ENCODE data around the gene PRAMEF8. TPM values are rescaled to one million over a fixed set of nuclear protein-coding genes. Genes with fewer than 3 reads are reported as not detected.
"Not testable (repeated sequence)": the region's sequence is repeated elsewhere in the genome, so short reads cannot be mapped to it uniquely, and the experiment has no call there.

Gene PRAMEF8
- total RNA-seq (ENCODE audit: unreplicated experiment), result not detected
- long read RNA-seq, result 0 reads

DNA sequence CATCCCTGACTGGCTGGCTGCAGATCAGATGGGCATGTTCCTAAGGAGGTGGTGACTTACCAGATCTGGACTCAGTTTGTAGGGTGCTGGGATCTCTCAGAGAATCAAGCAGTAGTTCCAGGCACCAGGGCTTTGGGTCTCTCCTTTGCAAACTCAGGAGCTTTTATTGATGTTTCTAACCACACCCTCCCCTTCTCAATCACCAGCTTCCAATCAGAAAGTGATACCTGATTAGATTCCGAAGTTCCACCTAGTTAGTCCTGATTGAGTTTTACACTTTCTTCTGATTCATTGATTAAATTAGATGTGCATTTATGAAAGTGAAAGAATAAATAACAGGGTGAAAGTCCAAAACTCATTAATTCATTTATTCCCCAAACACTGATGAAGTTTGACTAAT, at the start of gene PRAMEF8:
Gene PRAMEF8 (minus strand): TSS at position 101 of the 400 bp plus-strand sequence. CDS start 1,046 bp downstream, outside the sequence.
- not testable (repeated sequence) for H3K27me3 Mint-ChIP-seq (ENCODE audit: unreplicated experiment); H3K9me3 Mint-ChIP-seq (ENCODE audit: unreplicated experiment); H3K4me1 Mint-ChIP-seq (ENCODE audit: unreplicated experiment); H3K27ac Mint-ChIP-seq (ENCODE audit: unreplicated experiment); DNase-seq (ENCODE audit: low spot score); H3K4me3 Mint-ChIP-seq (ENCODE audit: unreplicated experiment); H3K36me3 Mint-ChIP-seq (ENCODE audit: low read depth, unreplicated experiment)

DNA sequence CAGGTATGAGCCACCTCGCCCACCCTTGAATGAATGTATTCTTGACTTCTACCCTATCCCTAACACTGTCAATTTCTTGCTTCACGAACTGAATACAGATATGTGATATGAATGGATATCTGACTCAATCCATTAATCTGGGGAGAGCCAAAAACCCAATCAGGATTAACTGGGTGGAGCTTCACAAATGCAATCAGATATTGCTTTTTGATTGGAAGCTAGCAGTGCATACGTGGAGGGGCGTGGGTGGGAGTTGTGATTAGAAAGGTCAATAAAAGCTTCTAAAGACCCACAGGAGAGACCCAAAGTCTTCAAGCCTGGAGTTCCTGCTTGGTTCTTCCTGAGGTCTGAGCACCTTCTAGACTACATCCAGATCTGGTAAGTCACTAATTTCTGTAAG, 30.3 kb upstream of the PRAMEF8 start, which contains the start of gene PRAMEF15:
Gene PRAMEF15 (plus strand): TSS at position 301 of the 400 bp plus-strand sequence. CDS start 2,827 bp downstream, outside the sequence.
- H3K36me3 Mint-ChIP-seq (ENCODE audit: low read depth, unreplicated experiment); H3K27me3 Mint-ChIP-seq (ENCODE audit: unreplicated experiment): not testable (repeated sequence)

DNA sequence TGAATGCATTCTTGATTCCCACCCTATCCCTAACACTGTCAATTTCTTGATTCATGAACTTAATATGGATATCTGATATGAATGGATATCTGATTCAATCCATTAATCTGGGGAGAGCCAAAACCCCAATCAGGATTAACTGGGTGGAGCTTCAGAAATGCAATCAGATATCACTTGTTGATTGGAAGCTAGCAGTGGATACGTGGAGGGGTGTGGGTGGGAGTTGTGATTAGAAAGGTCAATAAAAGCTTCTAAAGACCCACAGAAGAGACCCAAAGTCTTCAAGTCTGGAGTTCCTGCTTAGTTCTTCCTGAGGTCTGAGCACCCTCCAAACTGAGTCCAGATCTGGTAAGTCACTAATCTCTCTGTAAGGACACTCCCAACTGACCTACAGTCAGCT, 18.3 kb upstream of the PRAMEF8 start, which contains the start of gene PRAMEF33:
Gene PRAMEF33 (plus strand): TSS at position 301 of the 400 bp plus-strand sequence. CDS start 2,416 bp downstream, outside the sequence.
- DNase-seq (ENCODE audit: low spot score); H3K9me3 Mint-ChIP-seq (ENCODE audit: unreplicated experiment); H3K4me3 Mint-ChIP-seq (ENCODE audit: unreplicated experiment); H3K36me3 Mint-ChIP-seq (ENCODE audit: low read depth, unreplicated experiment); H3K27ac Mint-ChIP-seq (ENCODE audit: unreplicated experiment); H3K4me1 Mint-ChIP-seq (ENCODE audit: unreplicated experiment); H3K27me3 Mint-ChIP-seq (ENCODE audit: unreplicated experiment): not testable (repeated sequence)

More for the DNA sequence above, 30.3 kb upstream of the PRAMEF8 start, which contains the start of gene PRAMEF15:
- not testable (repeated sequence) for H3K27ac Mint-ChIP-seq (ENCODE audit: unreplicated experiment); DNase-seq (ENCODE audit: low spot score); H3K4me1 Mint-ChIP-seq (ENCODE audit: unreplicated experiment); H3K4me3 Mint-ChIP-seq (ENCODE audit: unreplicated experiment); H3K9me3 Mint-ChIP-seq (ENCODE audit: unreplicated experiment)

DNA sequence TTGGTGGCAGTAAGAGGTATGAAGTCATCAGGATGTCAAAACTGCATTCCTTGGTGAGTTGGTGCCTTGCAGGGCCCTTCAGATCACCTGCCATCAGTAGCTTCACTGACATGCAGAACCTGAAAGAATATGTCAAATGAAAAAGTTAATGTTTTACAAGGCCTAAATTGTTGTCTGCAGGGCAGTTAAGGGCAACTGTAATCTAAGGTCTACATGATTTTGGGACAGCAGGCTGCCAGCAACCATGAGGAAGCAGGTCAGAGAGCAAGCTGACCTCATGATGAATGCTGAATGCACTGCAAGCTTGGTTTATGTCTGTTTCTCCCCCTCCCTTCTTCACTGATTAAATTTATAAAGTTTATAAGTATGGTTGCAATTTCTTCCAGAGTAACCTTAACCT, 17.3 kb upstream of the PRAMEF8 start:
- H3K36me3 Mint-ChIP-seq (ENCODE audit: low read depth, unreplicated experiment); H3K27me3 Mint-ChIP-seq (ENCODE audit: unreplicated experiment); H3K27ac Mint-ChIP-seq (ENCODE audit: unreplicated experiment): not testable (repeated sequence)

DNA sequence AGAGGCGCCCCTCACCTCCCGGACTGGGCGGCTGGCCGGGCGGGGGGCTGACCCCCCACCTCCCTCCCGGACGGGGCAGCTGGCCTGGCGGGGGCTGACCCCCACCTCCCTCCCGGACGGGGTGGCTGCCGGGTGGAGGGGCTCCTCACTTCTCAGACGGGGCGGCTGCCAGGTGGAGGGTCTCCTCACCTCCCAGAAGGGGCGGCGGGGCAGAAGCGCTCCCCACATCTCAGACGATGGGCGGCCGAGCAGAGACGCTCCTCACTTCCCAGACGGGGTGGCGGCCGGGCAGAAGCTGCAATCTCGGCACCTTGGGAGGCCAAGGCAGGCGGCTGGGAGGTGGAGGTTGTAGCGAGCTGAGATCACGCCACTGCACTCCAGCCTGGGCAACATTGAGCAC, 13.8 kb upstream of the PRAMEF8 start:
- H3K36me3 Mint-ChIP-seq (ENCODE audit: low read depth, unreplicated experiment); H3K27ac Mint-ChIP-seq (ENCODE audit: unreplicated experiment); DNase-seq (ENCODE audit: low spot score); H3K27me3 Mint-ChIP-seq (ENCODE audit: unreplicated experiment); H3K4me3 Mint-ChIP-seq (ENCODE audit: unreplicated experiment); H3K9me3 Mint-ChIP-seq (ENCODE audit: unreplicated experiment); H3K4me1 Mint-ChIP-seq (ENCODE audit: unreplicated experiment): not testable (repeated sequence)

More for the DNA sequence above, 17.3 kb upstream of the PRAMEF8 start:
- not testable (repeated sequence) for DNase-seq (ENCODE audit: low spot score); H3K9me3 Mint-ChIP-seq (ENCODE audit: unreplicated experiment); H3K4me3 Mint-ChIP-seq (ENCODE audit: unreplicated experiment); H3K4me1 Mint-ChIP-seq (ENCODE audit: unreplicated experiment)

DNA sequence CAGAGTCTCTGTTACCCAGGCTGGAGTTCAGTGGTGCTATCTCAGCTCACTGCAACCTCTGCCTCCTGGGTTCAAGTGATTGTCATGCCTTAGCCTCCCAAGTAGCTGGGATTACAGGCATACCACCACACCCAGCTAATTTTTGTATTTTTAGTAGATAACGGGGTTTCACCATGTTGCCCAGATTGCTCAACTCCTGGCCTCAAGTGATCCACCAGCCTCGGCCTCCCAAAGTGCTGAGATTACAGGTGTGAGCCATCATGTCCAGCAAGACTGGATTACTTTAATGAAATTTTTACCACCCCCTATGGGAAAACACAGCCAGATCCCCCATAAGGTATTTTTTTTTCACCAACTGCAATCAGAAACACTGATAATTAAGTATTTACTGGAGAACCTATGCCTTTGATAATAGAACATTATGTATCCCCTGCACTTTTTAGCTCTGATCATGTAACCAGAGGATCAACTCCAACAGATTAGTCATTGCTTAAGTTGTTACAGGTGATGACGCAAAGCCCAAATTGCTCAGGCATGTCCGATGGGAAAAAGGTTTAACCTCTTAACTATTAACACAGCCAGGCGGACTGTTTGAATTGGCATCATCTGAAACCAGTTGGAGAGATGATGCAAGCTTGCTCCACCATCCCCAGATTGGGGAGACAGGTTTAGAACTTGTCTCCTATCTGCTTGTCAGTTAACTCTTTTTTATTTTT, 12.4 kb upstream of the PRAMEF8 start:
- not testable (repeated sequence) for H3K4me3 Mint-ChIP-seq (ENCODE audit: unreplicated experiment); H3K9me3 Mint-ChIP-seq (ENCODE audit: unreplicated experiment); H3K4me1 Mint-ChIP-seq (ENCODE audit: unreplicated experiment); H3K36me3 Mint-ChIP-seq (ENCODE audit: low read depth, unreplicated experiment); H3K27me3 Mint-ChIP-seq (ENCODE audit: unreplicated experiment); H3K27ac Mint-ChIP-seq (ENCODE audit: unreplicated experiment); DNase-seq (ENCODE audit: low spot score)

DNA sequence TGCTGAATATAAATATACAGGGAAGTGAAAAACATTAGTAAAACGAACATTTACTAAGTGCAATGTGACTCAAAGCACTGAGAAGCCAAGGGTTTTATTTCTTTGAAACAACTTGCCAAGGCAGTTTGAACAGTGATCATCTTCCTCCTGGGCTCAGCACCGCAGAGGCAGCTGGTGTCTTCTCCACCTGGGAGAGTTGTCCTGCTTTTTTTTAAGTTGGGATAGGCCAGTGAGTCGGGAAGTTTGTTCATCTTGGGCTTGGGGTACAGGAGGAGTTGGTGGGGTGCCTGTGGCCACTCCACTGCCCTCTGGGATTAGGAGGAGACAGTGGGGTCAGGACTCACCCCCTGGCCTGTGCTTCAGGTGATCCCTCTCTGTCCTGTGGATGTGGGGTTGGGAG, 4.1 kb upstream of the PRAMEF8 start:
- not testable (repeated sequence) for H3K27me3 Mint-ChIP-seq (ENCODE audit: unreplicated experiment); DNase-seq (ENCODE audit: low spot score); H3K9me3 Mint-ChIP-seq (ENCODE audit: unreplicated experiment); H3K36me3 Mint-ChIP-seq (ENCODE audit: low read depth, unreplicated experiment); H3K27ac Mint-ChIP-seq (ENCODE audit: unreplicated experiment); H3K4me3 Mint-ChIP-seq (ENCODE audit: unreplicated experiment); H3K4me1 Mint-ChIP-seq (ENCODE audit: unreplicated experiment)

DNA sequence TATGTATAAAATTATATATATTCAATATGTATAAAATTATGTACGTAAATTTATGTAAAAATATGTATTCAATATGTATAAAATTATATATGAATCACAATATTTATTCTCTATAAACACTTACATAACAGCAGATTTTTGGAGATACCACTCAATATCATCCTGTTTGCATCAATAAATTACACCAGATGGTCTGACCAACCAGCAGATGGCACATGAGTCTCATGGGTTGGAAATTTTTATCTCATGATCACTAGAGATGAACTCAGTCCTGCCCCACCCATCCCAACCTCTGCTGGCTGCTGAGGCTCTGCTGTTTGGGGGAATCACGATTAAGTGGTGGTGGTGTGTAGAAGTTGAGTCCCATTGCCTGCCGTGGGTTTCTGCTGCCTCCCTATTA, 5.3 kb downstream of the PRAMEF8 start:
- H3K27me3 Mint-ChIP-seq (ENCODE audit: unreplicated experiment); H3K9me3 Mint-ChIP-seq (ENCODE audit: unreplicated experiment); DNase-seq (ENCODE audit: low spot score); H3K4me1 Mint-ChIP-seq (ENCODE audit: unreplicated experiment); H3K27ac Mint-ChIP-seq (ENCODE audit: unreplicated experiment); H3K36me3 Mint-ChIP-seq (ENCODE audit: low read depth, unreplicated experiment); H3K4me3 Mint-ChIP-seq (ENCODE audit: unreplicated experiment): not testable (repeated sequence)

DNA sequence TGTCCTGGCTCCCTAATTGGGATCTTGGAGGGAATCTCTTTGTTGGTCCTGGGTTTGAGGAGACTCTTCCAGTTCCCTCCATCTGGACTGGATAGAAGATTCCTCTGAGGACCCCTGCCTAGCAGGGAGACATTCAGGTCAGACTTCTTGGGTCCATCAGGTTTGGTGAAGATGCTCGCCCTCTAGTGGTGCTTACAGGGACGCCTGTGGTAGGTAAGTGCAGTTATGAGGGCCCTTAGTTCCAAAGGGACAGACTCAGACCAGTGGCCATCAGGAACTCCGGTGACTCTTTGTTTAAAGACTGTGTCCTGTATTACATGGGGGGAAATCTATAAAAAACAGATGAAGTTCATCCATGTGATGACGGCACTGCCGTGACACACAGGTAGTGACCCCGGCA, 7.9 kb downstream of the PRAMEF8 start:
- H3K4me3 Mint-ChIP-seq (ENCODE audit: unreplicated experiment); H3K4me1 Mint-ChIP-seq (ENCODE audit: unreplicated experiment); H3K9me3 Mint-ChIP-seq (ENCODE audit: unreplicated experiment); H3K27ac Mint-ChIP-seq (ENCODE audit: unreplicated experiment); DNase-seq (ENCODE audit: low spot score); H3K27me3 Mint-ChIP-seq (ENCODE audit: unreplicated experiment); H3K36me3 Mint-ChIP-seq (ENCODE audit: low read depth, unreplicated experiment): not testable (repeated sequence)

DNA sequence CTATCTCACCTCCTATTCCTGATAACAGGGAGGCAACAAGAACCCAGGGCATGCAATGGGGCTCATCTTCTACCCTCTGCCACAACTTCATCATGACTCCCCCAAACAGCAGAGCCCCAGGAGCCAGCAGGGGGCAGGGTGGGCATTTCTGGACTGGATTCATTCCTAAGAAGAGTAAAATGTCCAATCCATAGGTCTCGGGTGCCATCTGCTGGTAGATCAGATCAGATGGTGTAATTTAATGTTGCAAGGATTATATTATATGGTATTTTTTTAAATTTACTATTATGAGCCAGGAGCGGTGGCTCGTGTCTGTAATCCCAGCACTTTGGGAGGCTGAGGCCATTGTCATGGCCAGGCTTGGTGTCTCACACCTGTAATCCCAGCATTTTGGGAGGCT, 19.8 kb downstream of the PRAMEF8 start:
- H3K4me3 Mint-ChIP-seq (ENCODE audit: unreplicated experiment); DNase-seq (ENCODE audit: low spot score); H3K27ac Mint-ChIP-seq (ENCODE audit: unreplicated experiment); H3K36me3 Mint-ChIP-seq (ENCODE audit: low read depth, unreplicated experiment); H3K4me1 Mint-ChIP-seq (ENCODE audit: unreplicated experiment); H3K27me3 Mint-ChIP-seq (ENCODE audit: unreplicated experiment); H3K9me3 Mint-ChIP-seq (ENCODE audit: unreplicated experiment): not testable (repeated sequence)

DNA sequence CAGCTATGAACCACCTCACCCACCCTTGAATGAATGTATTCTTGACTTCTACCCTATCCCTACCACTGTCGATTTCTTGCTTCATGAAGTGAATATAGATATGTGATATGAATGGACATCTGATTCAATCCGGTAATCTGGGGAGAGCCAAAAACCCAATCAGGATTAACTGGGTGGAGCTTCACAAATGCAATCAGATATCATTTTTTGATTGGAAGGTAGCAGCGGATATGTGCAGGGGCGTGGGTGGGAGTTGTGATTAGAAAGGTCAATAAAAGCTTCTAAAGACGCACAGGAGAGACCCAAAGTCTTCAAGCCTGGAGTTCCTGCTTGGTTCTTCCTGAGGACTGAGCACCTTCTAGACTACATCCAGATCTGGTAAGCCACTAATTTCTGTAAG, 31.0 kb downstream of the PRAMEF8 start, which contains the start of gene PRAMEF5:
Gene PRAMEF5 (plus strand): TSS at position 301 of the 400 bp plus-strand sequence. CDS start 5,071 bp downstream, outside the sequence.
- DNase-seq (ENCODE audit: low spot score); H3K27me3 Mint-ChIP-seq (ENCODE audit: unreplicated experiment); H3K9me3 Mint-ChIP-seq (ENCODE audit: unreplicated experiment); H3K4me1 Mint-ChIP-seq (ENCODE audit: unreplicated experiment); H3K36me3 Mint-ChIP-seq (ENCODE audit: low read depth, unreplicated experiment); H3K4me3 Mint-ChIP-seq (ENCODE audit: unreplicated experiment); H3K27ac Mint-ChIP-seq (ENCODE audit: unreplicated experiment): not testable (repeated sequence)

DNA sequence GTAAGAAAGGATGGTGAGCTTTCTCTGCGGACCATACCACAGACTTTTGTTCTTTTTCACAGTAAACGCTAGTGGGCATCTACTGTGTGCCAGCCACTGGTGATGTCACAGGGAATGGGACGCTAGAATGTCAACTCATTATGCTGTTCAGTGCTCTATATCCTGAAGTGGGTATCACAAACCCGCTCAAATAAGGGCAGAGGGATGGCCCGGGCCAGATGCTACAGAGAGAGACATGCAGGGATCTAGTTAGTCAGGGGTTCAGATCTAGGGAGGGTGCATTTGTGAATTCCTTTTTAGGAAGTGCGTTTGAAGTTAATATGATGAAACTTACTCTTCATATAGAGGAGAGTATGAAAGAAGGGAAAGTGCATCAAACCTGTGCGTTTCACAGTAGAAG, 37.8 kb downstream of the PRAMEF8 start:
- H3K9me3 Mint-ChIP-seq (ENCODE audit: unreplicated experiment), result peaks cover 23% of the 10 kb centered on the region
- not testable (repeated sequence) for H3K4me3 Mint-ChIP-seq (ENCODE audit: unreplicated experiment); H3K27ac Mint-ChIP-seq (ENCODE audit: unreplicated experiment); H3K27me3 Mint-ChIP-seq (ENCODE audit: unreplicated experiment); DNase-seq (ENCODE audit: low spot score); H3K4me1 Mint-ChIP-seq (ENCODE audit: unreplicated experiment)
- H3K36me3 Mint-ChIP-seq (ENCODE audit: low read depth, unreplicated experiment), result peaks cover 12% of the 10 kb centered on the region

Data from endothelial cell (in vitro differentiated cells).